ENCODE data around the gene FILIP1.

FILIP1 gene

GRCh38 chr6:75489025-75489424 is 4.6 kb downstream of the FILIP1 start:
- H3K36me3 ChIP-seq (ENCODE audit: low read length): no peaks in the 10 kb centered on the region
- H2AFZ ChIP-seq (ENCODE audit: low read depth, low read length, severe bottlenecking): no peak overlapping the region
- no peaks in the 10 kb centered on the region for H3K79me2 ChIP-seq (ENCODE audit: insufficient read depth, low read length)
- no peaks in the 10 kb centered on the region for H3K9me2 ChIP-seq (replicated peaks; ENCODE audit: insufficient read depth, low read length)
- H3K27me3 ChIP-seq (ENCODE audit: low read length): no peaks in the 10 kb centered on the region
- H3F3A ChIP-seq (ENCODE audit: insufficient read depth): no peaks in the 10 kb centered on the region
- H3K4me2 ChIP-seq (ENCODE audit: low read depth, low read length, poor library complexity, severe bottlenecking): no peak overlapping the region
- H3K9me3 ChIP-seq (ENCODE audit: insufficient read depth, low read length): no peaks in the 10 kb centered on the region
- H3K27ac ChIP-seq (ENCODE audit: low read depth, low read length): no peak overlapping the region
- TF ChIP-seq CTCF (IDR thresholded peaks at IDR 0.05; ENCODE audit: insufficient read depth, low read length, poor library complexity, severe bottlenecking) (no peak), EZH2phosphoT487 (conservative IDR thresholded peaks at IDR 0.05; ENCODE audit: low read length) (no peak)
- H3K9ac ChIP-seq (ENCODE audit: low read length): no peak overlapping the region
- H3K4me3 ChIP-seq (ENCODE audit: insufficient read depth, low read length, poor library complexity, severe bottlenecking): no peak overlapping the region
- H4K20me1 ChIP-seq (ENCODE audit: low read depth, low read length): no peaks in the 10 kb centered on the region

- Histone ChIP-seq H3K9me3 (ENCODE audit: insufficient read depth, low read length) (no peaks in the 10 kb centered on the region), H3K79me2 (ENCODE audit: insufficient read depth, low read length) (no peaks in the 10 kb centered on the region), H3K36me3 (ENCODE audit: low read length) (no peaks in the 10 kb centered on the region), H4K20me1 (ENCODE audit: low read depth, low read length) (no peaks in the 10 kb centered on the region), H3F3A (ENCODE audit: insufficient read depth) (no peaks in the 10 kb centered on the region), H3K27me3 (ENCODE audit: low read length) (no peaks in the 10 kb centered on the region), H3K9me2 (replicated peaks; ENCODE audit: insufficient read depth, low read length) (no peaks in the 10 kb centered on the region), H3K9ac (ENCODE audit: low read length) (no peak overlapping the region), H3K27ac (ENCODE audit: low read depth, low read length) (no peak overlapping the region), H2AFZ (ENCODE audit: low read depth, low read length, severe bottlenecking) (no peak overlapping the region), H3K4me3 (ENCODE audit: insufficient read depth, low read length, poor library complexity, severe bottlenecking) (no peak overlapping the region), H3K4me2 (ENCODE audit: low read depth, low read length, poor library complexity, severe bottlenecking) (no peak overlapping the region)
- TF ChIP-seq CTCF (IDR thresholded peaks at IDR 0.05; ENCODE audit: insufficient read depth, low read length, poor library complexity, severe bottlenecking) (no peak), EZH2phosphoT487 (conservative IDR thresholded peaks at IDR 0.05; ENCODE audit: low read length) (no peak)
Measured at GRCh38 chr6:75488033-75488432, 5.6 kb downstream of the FILIP1 start.

- Histone ChIP-seq H3K4me3 (ENCODE audit: insufficient read depth, low read length, poor library complexity, severe bottlenecking) (no peak overlapping the region), H2AFZ (ENCODE audit: low read depth, low read length, severe bottlenecking) (no peak overlapping the region), H3K9me3 (ENCODE audit: insufficient read depth, low read length) (no peaks in the 10 kb centered on the region), H3K9ac (ENCODE audit: low read length) (no peak overlapping the region), H3F3A (ENCODE audit: insufficient read depth) (no peaks in the 10 kb centered on the region), H4K20me1 (ENCODE audit: low read depth, low read length) (no peaks in the 10 kb centered on the region), H3K27me3 (ENCODE audit: low read length) (no peaks in the 10 kb centered on the region), H3K4me2 (ENCODE audit: low read depth, low read length, poor library complexity, severe bottlenecking) (no peak overlapping the region), H3K79me2 (ENCODE audit: insufficient read depth, low read length) (no peaks in the 10 kb centered on the region), H3K36me3 (ENCODE audit: low read length) (no peaks in the 10 kb centered on the region), H3K27ac (ENCODE audit: low read depth, low read length) (no peak overlapping the region), H3K9me2 (replicated peaks; ENCODE audit: insufficient read depth, low read length) (no peaks in the 10 kb centered on the region)
- no peak for TF ChIP-seq EZH2phosphoT487 (conservative IDR thresholded peaks at IDR 0.05; ENCODE audit: low read length)
- TF ChIP-seq CTCF (IDR thresholded peaks at IDR 0.05; ENCODE audit: insufficient read depth, low read length, poor library complexity, severe bottlenecking): no peak
Measured at GRCh38 chr6:75486850-75487518, 6.6 kb downstream of the FILIP1 start.

All from SU-DHL-6 (cell line).